Measurements from ENCODE around the gene CRTC2. TPM values are rescaled to one million over a fixed set of nuclear protein-coding genes. Genes with fewer than 3 reads are reported as not detected.

CRTC2 gene
- total and polyA plus RNA-seq, 2 experiments from 2014 or later = 10.6 to 20.7 TPM

DNA sequence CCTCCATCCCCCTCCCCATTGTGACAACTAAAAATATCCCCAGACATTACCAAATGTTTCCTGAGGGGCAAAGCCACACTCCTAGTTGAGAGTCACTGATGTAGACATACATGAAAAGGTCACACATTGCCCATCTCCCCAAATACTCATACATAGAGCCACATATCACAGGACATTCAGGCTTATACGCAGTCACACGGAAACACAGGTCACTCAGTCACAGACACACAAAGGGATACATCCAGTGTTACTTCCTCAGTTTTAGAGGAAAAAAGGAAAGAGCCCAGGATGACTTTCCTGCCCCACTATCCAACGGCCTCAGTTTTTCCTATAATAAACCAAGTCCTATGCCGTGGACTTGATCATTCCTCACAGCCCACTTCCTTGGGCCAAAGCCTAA, 3.0 kb upstream of the CRTC2 start (continued):
- TF ChIP-seq CTCF (conservative IDR thresholded peaks at IDR 0.05; ENCODE audit: low read depth in 2 of 2) = no peak
- no peak for TF ChIP-seq EZH2phosphoT487 (IDR thresholded peaks at IDR 0.05; ENCODE audit: unreplicated experiment)
- TF ChIP-seq, protein P1, sequence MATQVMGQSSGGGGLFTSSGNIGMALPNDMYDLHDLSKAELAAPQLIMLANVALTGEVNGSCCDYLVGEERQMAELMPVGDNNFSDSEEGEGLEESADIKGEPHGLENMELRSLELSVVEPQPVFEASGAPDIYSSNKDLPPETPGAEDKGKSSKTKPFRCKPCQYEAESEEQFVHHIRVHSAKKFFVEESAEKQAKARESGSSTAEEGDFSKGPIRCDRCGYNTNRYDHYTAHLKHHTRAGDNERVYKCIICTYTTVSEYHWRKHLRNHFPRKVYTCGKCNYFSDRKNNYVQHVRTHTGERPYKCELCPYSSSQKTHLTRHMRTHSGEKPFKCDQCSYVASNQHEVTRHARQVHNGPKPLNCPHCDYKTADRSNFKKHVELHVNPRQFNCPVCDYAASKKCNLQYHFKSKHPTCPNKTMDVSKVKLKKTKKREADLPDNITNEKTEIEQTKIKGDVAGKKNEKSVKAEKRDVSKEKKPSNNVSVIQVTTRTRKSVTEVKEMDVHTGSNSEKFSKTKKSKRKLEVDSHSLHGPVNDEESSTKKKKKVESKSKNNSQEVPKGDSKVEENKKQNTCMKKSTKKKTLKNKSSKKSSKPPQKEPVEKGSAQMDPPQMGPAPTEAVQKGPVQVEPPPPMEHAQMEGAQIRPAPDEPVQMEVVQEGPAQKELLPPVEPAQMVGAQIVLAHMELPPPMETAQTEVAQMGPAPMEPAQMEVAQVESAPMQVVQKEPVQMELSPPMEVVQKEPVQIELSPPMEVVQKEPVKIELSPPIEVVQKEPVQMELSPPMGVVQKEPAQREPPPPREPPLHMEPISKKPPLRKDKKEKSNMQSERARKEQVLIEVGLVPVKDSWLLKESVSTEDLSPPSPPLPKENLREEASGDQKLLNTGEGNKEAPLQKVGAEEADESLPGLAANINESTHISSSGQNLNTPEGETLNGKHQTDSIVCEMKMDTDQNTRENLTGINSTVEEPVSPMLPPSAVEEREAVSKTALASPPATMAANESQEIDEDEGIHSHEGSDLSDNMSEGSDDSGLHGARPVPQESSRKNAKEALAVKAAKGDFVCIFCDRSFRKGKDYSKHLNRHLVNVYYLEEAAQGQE (IDR thresholded peaks at IDR 0.05; ENCODE audit: unreplicated experiment) = no peak

DNA sequence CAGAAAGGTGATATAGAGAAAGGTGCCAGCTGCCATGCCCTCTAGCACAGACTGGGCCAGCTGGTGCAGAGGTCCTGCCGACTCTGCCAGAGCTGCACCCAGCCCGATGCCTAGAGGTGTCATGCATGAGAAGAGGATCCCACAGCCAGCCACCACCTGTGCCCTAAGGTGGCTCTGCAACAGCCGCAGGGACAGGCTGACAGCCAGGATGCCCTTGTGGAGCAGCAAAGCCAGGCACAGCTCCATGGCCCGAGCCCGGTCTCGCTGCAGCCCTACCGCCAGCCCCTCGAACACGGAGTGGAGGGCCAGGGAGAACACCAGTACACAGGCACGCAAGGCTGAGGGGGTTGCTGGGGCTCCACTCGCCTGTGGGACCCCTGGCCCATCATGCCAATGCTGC, 1.8 kb upstream of the CRTC2 start:
- TF ChIP-seq, protein P1 (IDR thresholded peaks at IDR 0.05; ENCODE audit: unreplicated experiment) = no peak
- TF ChIP-seq POLR2AphosphoS5 (IDR thresholded peaks at IDR 0.05; ENCODE audit: low read depth) = no peak

More for the DNA sequence above, 1.8 kb upstream of the CRTC2 start:
- Histone ChIP-seq H3F3A (replicated peaks; ENCODE audit: low read depth) (peaks cover 40% of the 10 kb centered on the region), H3K36me3 (ENCODE audit: insufficient read depth) (peaks cover 14% of the 10 kb centered on the region), H3K4me2 (no peak overlapping the region), H3K4me1 (ENCODE audit: insufficient read depth) (peaks cover 38% of the 10 kb centered on the region), H3K27ac (ENCODE audit: low read depth) (peak overlapping the region; percentile 67; the same call in 1 of the 2 replicates), H3K9me2 (ENCODE audit: insufficient read depth) (no peaks in the 10 kb centered on the region), H2AFZ (no peak overlapping the region), H3K27me3 (ENCODE audit: insufficient read depth) (no peaks in the 10 kb centered on the region), H3K4me3 (no peak overlapping the region), H4K20me1 (replicated peaks; ENCODE audit: insufficient read depth) (peaks cover 10% of the 10 kb centered on the region), H3K79me2 (replicated peaks; ENCODE audit: insufficient read depth) (peaks cover 65% of the 10 kb centered on the region)
- H3K27me3 Mint-ChIP-seq (ENCODE audit: insufficient read depth, low read depth, poor library complexity) = peaks cover 26% of the 10 kb centered on the region
- peaks cover 39% of the 10 kb centered on the region for H3K36me3 Mint-ChIP-seq (ENCODE audit: low read depth)
- no peak for ATAC-seq
- H3K4me1 Mint-ChIP-seq = peaks cover 48% of the 10 kb centered on the region
- H3K27ac Mint-ChIP-seq = no peak overlapping the region
- no peak for DNase-seq (ENCODE audit: low spot score)
- H3K4me3 Mint-ChIP-seq = no peak overlapping the region; the same call in none of the 3 replicates
- H3K9me3 Mint-ChIP-seq = peaks cover 3% of the 10 kb centered on the region; the same call in 2 of the 3 replicates
